Measurements from ENCODE around the gene TMEM119. TPM values are rescaled to one million over a fixed set of nuclear protein-coding genes. Genes with fewer than 3 reads are reported as not detected.
A peak's percentile ranks its signal among the peaks of the same experiment; 100 is the strongest.

The TMEM119 gene
- total and polyA plus RNA-seq, 9 of the 15 experiments (the other 6 are each of a cell fraction or from before 2014, with no cell fraction given): 0.18 TPM; not detected in 8

DNA sequence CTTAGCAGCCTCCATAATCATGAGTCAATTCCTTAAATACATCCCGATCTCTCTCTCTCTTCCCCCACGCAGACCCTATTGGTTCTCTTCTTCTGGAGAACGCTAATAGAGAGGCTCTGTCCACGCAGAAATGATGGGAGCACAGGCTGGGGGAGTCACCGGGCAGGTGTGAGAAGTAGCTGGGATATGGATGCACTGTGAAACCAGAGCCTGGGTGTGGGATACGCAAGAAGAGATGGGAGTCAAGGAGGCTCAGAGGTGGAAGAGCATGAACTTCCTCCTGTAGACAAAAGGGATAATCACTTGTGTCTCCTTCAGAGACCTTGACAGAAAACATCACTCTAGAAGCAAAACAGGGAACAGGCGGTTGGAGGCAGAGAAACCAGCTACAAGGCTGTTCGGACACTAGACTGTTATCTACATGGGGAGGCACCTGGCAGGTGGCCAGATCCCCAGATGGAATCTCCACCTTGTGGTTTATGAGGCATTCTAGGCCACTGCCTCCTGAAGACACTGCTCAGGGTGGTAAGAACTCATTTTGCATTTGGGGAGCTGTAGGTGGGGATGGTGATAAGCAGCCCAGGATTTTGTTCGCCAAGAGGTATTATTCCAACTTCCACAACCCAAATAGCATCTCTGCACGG, 43.0 kb upstream of the TMEM119 start (continued):
- no peak for TF ChIP-seq ZNF780A (CRISPR knock-in tag; IDR thresholded peaks at IDR 0.05)
- TF ChIP-seq POLR2AphosphoS5 (IDR thresholded peaks at IDR 0.05; ENCODE audit: control insufficient read depth, insufficient read depth, low read depth, low read length): peak; percentile 78
- 0 out of 4 replicates have a peak, but pooled peaks of 1 of the 2 experiments have one; percentile 23 for TF ChIP-seq FOXA3 (CRISPR knock-in tag; conservative IDR thresholded peaks at IDR 0.05 in 1 of 2, IDR thresholded peaks at IDR 0.05 in 1 of 2)
- peak; percentile 66 to 77 for TF ChIP-seq FOXK2 (conservative IDR thresholded peaks at IDR 0.05 in 1 of 2, IDR thresholded peaks at IDR 0.05 in 1 of 2; ENCODE audit: low read depth in 2 of 2)
- peak; percentile 47 for TF ChIP-seq NEUROD1 (IDR thresholded peaks at IDR 0.05; ENCODE audit: borderline replicate concordance, low read depth, low read length, partially characterized antibody)
- no peak for TF ChIP-seq ZNF57 (CRISPR knock-in tag; IDR thresholded peaks at IDR 0.05)
- no peak for TF ChIP-seq ELF1 (tag; IDR thresholded peaks at IDR 0.05)
- 0 out of 2 replicates have a peak, but pooled peaks have one; percentile 61 for TF ChIP-seq ZNF589 (CRISPR knock-in tag; IDR thresholded peaks at IDR 0.05; ENCODE audit: low read depth)
- no peak for TF ChIP-seq MCM7 (IDR thresholded peaks at IDR 0.05)
- peak; percentile 82; the same call in 1 of the 2 replicates for TF ChIP-seq NCOA1 (IDR thresholded peaks at IDR 0.05; ENCODE audit: low read depth)
- TF ChIP-seq LCOR (CRISPR knock-in tag; IDR thresholded peaks at IDR 0.05): peak; percentile 64; the same call in 1 of the 2 replicates
- TF ChIP-seq L3MBTL2 (IDR thresholded peaks at IDR 0.05): peak; percentile 57
- TF ChIP-seq EGR1 (conservative IDR thresholded peaks at IDR 0.05): no peak
- peak; percentile 33 to 60; a peak in 2 of 4 replicates for TF ChIP-seq KDM1A (IDR thresholded peaks at IDR 0.05)
- TF ChIP-seq BCOR (IDR thresholded peaks at IDR 0.05): peak; percentile 52; the same call in 1 of the 2 replicates
- TF ChIP-seq NCOA4 (IDR thresholded peaks at IDR 0.05; ENCODE audit: partially characterized antibody): no peak
- no peak for TF ChIP-seq PTTG1 (tag; IDR thresholded peaks at IDR 0.05; ENCODE audit: low read depth)
- peak; percentile 46; the same call in 1 of the 2 replicates for TF ChIP-seq STAT5A (IDR thresholded peaks at IDR 0.05; ENCODE audit: borderline replicate concordance, low read length)
- TF ChIP-seq, protein P1, sequence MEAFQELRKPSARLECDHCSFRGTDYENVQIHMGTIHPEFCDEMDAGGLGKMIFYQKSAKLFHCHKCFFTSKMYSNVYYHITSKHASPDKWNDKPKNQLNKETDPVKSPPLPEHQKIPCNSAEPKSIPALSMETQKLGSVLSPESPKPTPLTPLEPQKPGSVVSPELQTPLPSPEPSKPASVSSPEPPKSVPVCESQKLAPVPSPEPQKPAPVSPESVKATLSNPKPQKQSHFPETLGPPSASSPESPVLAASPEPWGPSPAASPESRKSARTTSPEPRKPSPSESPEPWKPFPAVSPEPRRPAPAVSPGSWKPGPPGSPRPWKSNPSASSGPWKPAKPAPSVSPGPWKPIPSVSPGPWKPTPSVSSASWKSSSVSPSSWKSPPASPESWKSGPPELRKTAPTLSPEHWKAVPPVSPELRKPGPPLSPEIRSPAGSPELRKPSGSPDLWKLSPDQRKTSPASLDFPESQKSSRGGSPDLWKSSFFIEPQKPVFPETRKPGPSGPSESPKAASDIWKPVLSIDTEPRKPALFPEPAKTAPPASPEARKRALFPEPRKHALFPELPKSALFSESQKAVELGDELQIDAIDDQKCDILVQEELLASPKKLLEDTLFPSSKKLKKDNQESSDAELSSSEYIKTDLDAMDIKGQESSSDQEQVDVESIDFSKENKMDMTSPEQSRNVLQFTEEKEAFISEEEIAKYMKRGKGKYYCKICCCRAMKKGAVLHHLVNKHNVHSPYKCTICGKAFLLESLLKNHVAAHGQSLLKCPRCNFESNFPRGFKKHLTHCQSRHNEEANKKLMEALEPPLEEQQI (IDR thresholded peaks at IDR 0.05): 0 out of 2 replicates have a peak, but pooled peaks have one; percentile 35
- TF ChIP-seq JUNB (CRISPR knock-in tag; conservative IDR thresholded peaks at IDR 0.05): no peak
- TF ChIP-seq ZNF274 (IDR thresholded peaks at IDR 0.05; ENCODE audit: borderline replicate concordance, low read depth, low read length): no peak
- TF ChIP-seq, protein P2, sequence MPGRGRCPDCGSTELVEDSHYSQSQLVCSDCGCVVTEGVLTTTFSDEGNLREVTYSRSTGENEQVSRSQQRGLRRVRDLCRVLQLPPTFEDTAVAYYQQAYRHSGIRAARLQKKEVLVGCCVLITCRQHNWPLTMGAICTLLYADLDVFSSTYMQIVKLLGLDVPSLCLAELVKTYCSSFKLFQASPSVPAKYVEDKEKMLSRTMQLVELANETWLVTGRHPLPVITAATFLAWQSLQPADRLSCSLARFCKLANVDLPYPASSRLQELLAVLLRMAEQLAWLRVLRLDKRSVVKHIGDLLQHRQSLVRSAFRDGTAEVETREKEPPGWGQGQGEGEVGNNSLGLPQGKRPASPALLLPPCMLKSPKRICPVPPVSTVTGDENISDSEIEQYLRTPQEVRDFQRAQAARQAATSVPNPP (IDR thresholded peaks at IDR 0.05; ENCODE audit: borderline replicate concordance, insufficient read depth, insufficient read length): no peak
- TF ChIP-seq, protein P3, sequence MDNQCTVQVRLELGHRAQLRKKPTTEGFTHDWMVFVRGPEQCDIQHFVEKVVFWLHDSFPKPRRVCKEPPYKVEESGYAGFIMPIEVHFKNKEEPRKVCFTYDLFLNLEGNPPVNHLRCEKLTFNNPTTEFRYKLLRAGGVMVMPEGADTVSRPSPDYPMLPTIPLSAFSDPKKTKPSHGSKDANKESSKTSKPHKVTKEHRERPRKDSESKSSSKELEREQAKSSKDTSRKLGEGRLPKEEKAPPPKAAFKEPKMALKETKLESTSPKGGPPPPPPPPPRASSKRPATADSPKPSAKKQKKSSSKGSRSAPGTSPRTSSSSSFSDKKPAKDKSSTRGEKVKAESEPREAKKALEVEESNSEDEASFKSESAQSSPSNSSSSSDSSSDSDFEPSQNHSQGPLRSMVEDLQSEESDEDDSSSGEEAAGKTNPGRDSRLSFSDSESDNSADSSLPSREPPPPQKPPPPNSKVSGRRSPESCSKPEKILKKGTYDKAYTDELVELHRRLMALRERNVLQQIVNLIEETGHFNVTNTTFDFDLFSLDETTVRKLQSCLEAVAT (IDR thresholded peaks at IDR 0.05): peak in 1 of 2 experiments; percentile 93; a peak in 2 of 4 replicates
- no peak for TF ChIP-seq KLF1 (tag; IDR thresholded peaks at IDR 0.05)
